Neural crest cell (in vitro differentiated cells): ENCODE measurements around the gene TDRD3. TPM values are rescaled to one million over a fixed set of nuclear protein-coding genes. Genes with fewer than 3 reads are reported as not detected.

Source experiments
- DNase-seq: peaks from one replicate; pipeline ENCODE4 v3.0.0; 2021; ENCODE audit warnings: low read depth, mixed read lengths, low spot score
- H3K27ac Mint-ChIP-seq: one replicate; pipeline ENCODE4 v1.8.0; 2021; ENCODE audit warnings: mild to moderate bottlenecking, mixed read lengths; ENCODE audit not compliant: unreplicated experiment
- H3K27me3 Mint-ChIP-seq: 2 replicates; pipeline ENCODE4 v1.8.0; 2021; ENCODE audit warnings: low read depth, mild to moderate bottlenecking, mixed read lengths
- H3K36me3 Mint-ChIP-seq: 2 replicates; pipeline ENCODE4 v1.8.0; 2021; ENCODE audit warnings: low read depth, mild to moderate bottlenecking, mixed read lengths
- H3K4me1 Mint-ChIP-seq: 2 replicates; pipeline ENCODE4 v1.8.0; 2021; ENCODE audit warnings: mixed read lengths
- H3K4me3 Mint-ChIP-seq: one replicate; pipeline ENCODE4 v1.8.0; 2021; ENCODE audit warnings: mild to moderate bottlenecking, mixed read lengths
- H3K9me3 Mint-ChIP-seq: 2 replicates; pipeline ENCODE4 v1.8.0; 2021; ENCODE audit warnings: mixed read lengths
- CTCF ChIP-seq: fragments of 200-600 bp; sonication (generic); conservative IDR thresholded peaks from 2 replicates; pipeline ENCODE4 v1.5.0; 2021; ENCODE audit warnings: antibody characterized with exemption, mild to moderate bottlenecking
- total RNA-seq: library from RNA; stranded (reverse); gene quantifications from 2 replicates; pipeline ENCODE4 v1.2.1, GENCODE V29; 2021

Gene TDRD3
- total RNA-seq, 1 donor from 2014 or later: 20.3 TPM

DNA sequence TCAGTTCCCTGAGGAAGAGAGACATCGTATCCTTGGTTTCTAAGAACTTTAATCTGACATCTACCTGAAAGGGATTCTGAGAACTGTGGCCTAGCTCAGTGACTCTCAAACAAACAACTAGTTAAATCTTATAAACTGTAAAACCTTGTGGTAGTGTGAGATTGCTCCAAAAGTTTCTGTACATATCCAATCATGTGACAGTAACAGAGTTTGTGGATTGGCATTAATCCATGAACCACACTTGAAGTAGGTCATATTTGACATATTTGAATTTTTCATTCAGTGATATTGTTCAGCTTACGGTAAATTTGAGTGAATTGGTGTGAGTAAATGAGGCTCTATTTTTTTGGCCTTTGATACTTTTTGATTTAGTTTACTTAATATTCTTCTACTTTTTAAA lies 15.0 kb downstream of the TDRD3 start:
- Mint-ChIP-seq H3K9me3 (peaks cover 10% of the 10 kb centered on the region), H3K4me3 (no peak overlapping the region), H3K36me3 (peaks cover 20% of the 10 kb centered on the region), H3K27me3 (no peaks in the 10 kb centered on the region), H3K27ac (no peak overlapping the region), H3K4me1 (peaks cover 7% of the 10 kb centered on the region)
- DNase-seq: no peak
- no peak for TF ChIP-seq CTCF

- Mint-ChIP-seq H3K9me3 (peaks cover 5% of the 10 kb centered on the region), H3K36me3 (peaks cover 18% of the 10 kb centered on the region)
- DNase-seq: no peak
Observed at GRCh38 chr13:60412909-60413616, 16.0 kb downstream of the TDRD3 start.

DNA sequence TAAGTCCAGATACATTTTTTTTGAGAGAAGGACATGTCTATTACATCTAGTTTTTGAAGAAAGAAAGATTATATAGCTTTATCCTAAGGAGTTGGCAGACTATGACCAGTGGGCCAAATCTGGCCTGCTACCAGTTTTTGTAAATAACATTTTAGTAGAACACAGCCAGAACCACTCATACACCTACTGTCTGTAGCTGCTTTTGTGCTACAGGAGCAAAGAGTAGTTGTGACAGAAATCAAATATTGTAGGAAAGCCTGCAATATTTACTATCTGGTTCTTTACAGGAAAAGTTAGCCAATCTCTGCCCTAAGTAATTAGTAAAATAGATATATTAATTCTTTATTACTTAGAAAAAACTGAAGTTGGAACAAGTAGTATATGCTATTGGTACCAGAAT lies 17.2 kb downstream of the TDRD3 start:
- DNase-seq: no peak
- Mint-ChIP-seq H3K27me3 (no peaks in the 10 kb centered on the region), H3K4me1 (peaks cover 7% of the 10 kb centered on the region), H3K4me3 (no peak overlapping the region), H3K9me3 (no peaks in the 10 kb centered on the region), H3K36me3 (peaks cover 15% of the 10 kb centered on the region), H3K27ac (no peak overlapping the region)
- no peak for TF ChIP-seq CTCF

More at GRCh38 chr13:60412909-60413616, 16.0 kb downstream of the TDRD3 start:
- TF ChIP-seq CTCF: no peak
- H3K4me1 Mint-ChIP-seq: peaks cover 7% of the 10 kb centered on the region
- no peak overlapping the region for H3K27ac Mint-ChIP-seq
- no peak overlapping the region for H3K4me3 Mint-ChIP-seq
- H3K27me3 Mint-ChIP-seq: no peaks in the 10 kb centered on the region

- Mint-ChIP-seq H3K4me3 (no peak overlapping the region), H3K27ac (no peak overlapping the region), H3K27me3 (no peaks in the 10 kb centered on the region), H3K9me3 (peaks cover 2% of the 10 kb centered on the region), H3K4me1 (no peaks in the 10 kb centered on the region), H3K36me3 (peaks cover 12% of the 10 kb centered on the region)
- no peak for DNase-seq
- TF ChIP-seq CTCF: no peak
Observed at GRCh38 chr13:60417734-60418133, 20.7 kb downstream of the TDRD3 start.

- Mint-ChIP-seq H3K4me3 (no peak overlapping the region), H3K36me3 (peaks cover 12% of the 10 kb centered on the region), H3K4me1 (no peaks in the 10 kb centered on the region), H3K9me3 (peaks cover 2% of the 10 kb centered on the region), H3K27me3 (no peaks in the 10 kb centered on the region), H3K27ac (no peak overlapping the region)
- no peak for DNase-seq
- no peak for TF ChIP-seq CTCF
Observed at GRCh38 chr13:60418954-60419353, 21.9 kb downstream of the TDRD3 start.
